ENCODE data around the gene C8A. TPM values are rescaled to one million over a fixed set of nuclear protein-coding genes. Genes with fewer than 3 reads are reported as not detected.

The C8A gene
- total RNA-seq, 1 experiment from 2014 or later, result 0.13 TPM

GRCh38 chr1:56880774-56881173 is 26.2 kb downstream of the C8A start (continued):
- TF ChIP-seq TCF7 (CRISPR knock-in tag; IDR thresholded peaks at IDR 0.05; ENCODE audit: low read depth), result no peak
- TF ChIP-seq MAX (CRISPR knock-in tag; IDR thresholded peaks at IDR 0.05), result no peak

- TF ChIP-seq AFF4 (CRISPR knock-in tag; IDR thresholded peaks at IDR 0.05; ENCODE audit: borderline replicate concordance) (no peak), ARID4B (CRISPR knock-in tag; IDR thresholded peaks at IDR 0.05; ENCODE audit: borderline replicate concordance) (no peak), FOXP4 (CRISPR knock-in tag; IDR thresholded peaks at IDR 0.05) (no peak), NFATC4 (CRISPR knock-in tag; IDR thresholded peaks at IDR 0.05) (no peak), JAZF1 (CRISPR knock-in tag; IDR thresholded peaks at IDR 0.05) (no peak), MYBL2 (CRISPR knock-in tag; IDR thresholded peaks at IDR 0.05) (no peak), ESRRA (CRISPR knock-in tag; IDR thresholded peaks at IDR 0.05; ENCODE audit: borderline replicate concordance) (no peak), ZNF219 (CRISPR knock-in tag; IDR thresholded peaks at IDR 0.05; ENCODE audit: borderline replicate concordance) (no peak)
- POLR2A ChIA-PET, result no interaction called here
- Mint-ChIP-seq H3K9me3 (no peaks in the 10 kb centered on the region), H3K4me1 (no peaks in the 10 kb centered on the region), H3K36me3 (no peaks in the 10 kb centered on the region), H3K27ac (no peak overlapping the region), H3K4me3 (no peak overlapping the region), H3K27me3 (ENCODE audit: low read depth) (peaks cover 1% of the 10 kb centered on the region; the same call in 1 of the 2 replicates)
- CTCF ChIA-PET, result no interaction called here
- DNase-seq (ENCODE audit: low spot score) (no peak), ATAC-seq (no peak)
These were observed 26.8 kb downstream of the C8A start for GRCh38 chr1:56881417-56881816.

GRCh38 chr1:56890229-56890628 is 35.6 kb downstream of the C8A start:
- Mint-ChIP-seq H3K27ac (no peak overlapping the region), H3K4me3 (no peak overlapping the region), H3K36me3 (no peaks in the 10 kb centered on the region), H3K27me3 (ENCODE audit: low read depth) (peaks cover 5% of the 10 kb centered on the region; the same call in 1 of the 2 replicates), H3K9me3 (0 out of 2 replicates have a peak, but pooled peaks cover 3% of the 10 kb centered on the region), H3K4me1 (no peaks in the 10 kb centered on the region)
- ChIA-PET CTCF (no interaction called here), POLR2A (no interaction called here)
- DNase-seq (ENCODE audit: low spot score), result no peak
- ATAC-seq, result no peak
- TF ChIP-seq PRRX2 (CRISPR knock-in tag; IDR thresholded peaks at IDR 0.05) (no peak), ELF4 (CRISPR knock-in tag; IDR thresholded peaks at IDR 0.05; ENCODE audit: low read depth) (no peak), NR3C1 (CRISPR knock-in tag; conservative IDR thresholded peaks at IDR 0.05; ENCODE audit: low read depth) (no peak), OVOL2 (CRISPR knock-in tag; IDR thresholded peaks at IDR 0.05; ENCODE audit: borderline replicate concordance) (no peak), TEAD1 (CRISPR knock-in tag; IDR thresholded peaks at IDR 0.05) (no peak), ZBTB43 (CRISPR knock-in tag; IDR thresholded peaks at IDR 0.05) (no peak), ZNF121 (CRISPR knock-in tag; IDR thresholded peaks at IDR 0.05) (no peak), NFATC4 (CRISPR knock-in tag; IDR thresholded peaks at IDR 0.05) (no peak), ARID4B (CRISPR knock-in tag; IDR thresholded peaks at IDR 0.05; ENCODE audit: borderline replicate concordance) (no peak)
